K562 (cell line): ENCODE data around the gene TP53I13. TPM values are rescaled to one million over a fixed set of nuclear protein-coding genes. Genes with fewer than 3 reads are reported as not detected.

ENCODE experiments used
- BDP1 ChIP-seq: IDR thresholded peaks from 3 replicates; pipeline ENCODE4 v1.6.1; 2011; ENCODE audit not compliant: insufficient read length, insufficient read depth
- CBX5 ChIP-seq: IDR thresholded peaks from 2 replicates; pipeline ENCODE4 v1.6.1; 2014; ENCODE audit warnings: low read depth, borderline replicate concordance
- EHMT2 ChIP-seq: fragments of 450-650 bp; IDR thresholded peaks from 2 replicates; pipeline ENCODE4 v1.6.1; 2018; ENCODE audit warnings: antibody characterized with exemption
- FOXK2 ChIP-seq, 2 experiments: fragments of 450-650 bp; IDR thresholded peaks in 1 of 2; conservative IDR thresholded peaks in 1 of 2; 2 replicates each; pipeline ENCODE4 v1.6.1; 2016; ENCODE audit warnings: low read depth in 2 of 2, mild to moderate bottlenecking in 1 of 2
- GABPB2 ChIP-seq: fragments of 250-450 bp; sonication (Bioruptor Pico); conservative IDR thresholded peaks from 2 replicates; pipeline ENCODE4 v1.5.1; 2021; ENCODE audit warnings: mild to moderate bottlenecking
- KLF13 ChIP-seq: fragments of 450-650 bp; IDR thresholded peaks from 2 replicates; pipeline ENCODE4 v1.6.1; 2016; ENCODE audit warnings: missing genetic modification characterization, low read depth, mild to moderate bottlenecking, missing compliant biosample characterization, moderate library complexity, borderline replicate concordance
- MIER1 ChIP-seq: fragments of 450-650 bp; IDR thresholded peaks from 2 replicates; pipeline ENCODE4 v1.6.1; 2016; ENCODE audit warnings: antibody characterized with exemption, mild to moderate bottlenecking, low read depth
- POLR3G ChIP-seq: IDR thresholded peaks from 2 replicates; pipeline ENCODE4 v1.6.1; 2011; ENCODE audit not compliant: insufficient read length, insufficient replicate concordance; ENCODE audit errors: extremely low read depth
- SP2 ChIP-seq: IDR thresholded peaks from 2 replicates; pipeline ENCODE4 v1.6.1; 2011; ENCODE audit warnings: mild to moderate bottlenecking, low read depth, low read length, moderate library complexity; ENCODE audit not compliant: poor library complexity, severe bottlenecking; ENCODE audit errors: extremely low read depth
- ZBTB11 ChIP-seq, 3 experiments: fragments of 200-800 bp in 1 of 3; fragments of 250-450 bp in 1 of 3; fragments of 450-650 bp in 1 of 3; sonication (Bioruptor Pico) in 1 of 3; sonication (Bioruptor generic) in 1 of 3; formaldehyde crosslinking in 1 of 3; IDR thresholded peaks; 2 replicates each; pipeline versions ENCODE4 v1.6.1 to v1.8.0; 2016 to 2022; ENCODE audit warnings: mild to moderate bottlenecking in 2 of 3, missing genetic modification characterization in 2 of 3, missing compliant biosample characterization in 1 of 3, moderate library complexity in 1 of 3
- ZBTB12 ChIP-seq: fragments of 250-450 bp; sonication (Bioruptor Pico); IDR thresholded peaks from 2 replicates; pipeline ENCODE4 v1.4.0; 2020
- ZNF511 ChIP-seq: sonication (generic); formaldehyde crosslinking; IDR thresholded peaks from 2 replicates; pipeline ENCODE4 v1.8.0; 2022; ENCODE audit warnings: mild to moderate bottlenecking, missing genetic modification reagents
- polyA plus RNA-seq, 8 experiments: library from polyadenylated mRNA; depleted of rRNA in 4 of 8; stranded (reverse) in 5 of 8; unstranded in 3 of 8; fragments of >200 nt; fragmentation: Nextera tagmentation in 2 of 8; fragmentation: Illumina TruSeq in 1 of 8; extraction: Ambion mirVana in 2 of 8; extraction: Trizol in 1 of 8; gene quantifications; 2 replicates each; pipeline versions ENCODE4 v1.2.1 to v1.2.3, GENCODE V29; 2011 to 2014; ENCODE audit warnings: inconsistent platforms in 1 of 8, missing spikeins in 1 of 8
- total RNA-seq, 7 experiments: library from RNA; depleted of rRNA in 6 of 7; stranded (reverse); fragments of >200 nt in 6 of 7; fragmentation: Illumina TruSeq in 2 of 7; extraction: Trizol in 2 of 7; gene quantifications; 2 replicates each; pipeline versions ENCODE4 v1.2.1 to v1.2.3, GENCODE V29; 2011 to 2021; ENCODE audit warnings: low replicate concordance in 1 of 7
- TF ChIP-seq, protein P1 (sequence below): sonication (generic); formaldehyde crosslinking; IDR thresholded peaks from 2 replicates; pipeline ENCODE4 v1.8.0; 2022; ENCODE audit warnings: mild to moderate bottlenecking, missing genetic modification reagents
- TF ChIP-seq, protein P2 (sequence below): sonication (generic); formaldehyde crosslinking; IDR thresholded peaks from 2 replicates; pipeline ENCODE4 v1.8.0; 2022; ENCODE audit warnings: mild to moderate bottlenecking, missing genetic modification reagents, borderline replicate concordance
- TF ChIP-seq, protein P3 (sequence below): fragments of 450-650 bp; IDR thresholded peaks from 2 replicates; pipeline ENCODE4 v1.6.1; 2016; ENCODE audit warnings: antibody characterized with exemption

The TP53I13 gene
- total and polyA plus RNA-seq, 9 of the 15 experiments (the other 6 are each of a cell fraction or from before 2014, with no cell fraction given): 0.08 to 28.3 (median 9.1) TPM

GRCh38 chr17:29557085-29557738 is 11.3 kb upstream of the TP53I13 start (continued):
- TF ChIP-seq ZNF511 (CRISPR knock-in tag) (no peak), POLR3G (no peak), BDP1 (no peak), ZBTB12 (no peak), GABPB2 (CRISPR knock-in tag) (no peak), EHMT2 (no peak), KLF13 (no peak), ZBTB11 (CRISPR knock-in tag; IDR thresholded peaks at IDR 0.05) (no peak), CBX5 (no peak), MIER1 (no peak), SP2 (no peak), FOXK2 (conservative IDR thresholded peaks at IDR 0.05 in 1 of 2, IDR thresholded peaks at IDR 0.05 in 1 of 2; ENCODE audit: low read depth in 2 of 2) (0 out of 4 replicates have a peak, but pooled peaks of 1 of the 2 experiments have one; percentile 20)
- TF ChIP-seq, protein P1, sequence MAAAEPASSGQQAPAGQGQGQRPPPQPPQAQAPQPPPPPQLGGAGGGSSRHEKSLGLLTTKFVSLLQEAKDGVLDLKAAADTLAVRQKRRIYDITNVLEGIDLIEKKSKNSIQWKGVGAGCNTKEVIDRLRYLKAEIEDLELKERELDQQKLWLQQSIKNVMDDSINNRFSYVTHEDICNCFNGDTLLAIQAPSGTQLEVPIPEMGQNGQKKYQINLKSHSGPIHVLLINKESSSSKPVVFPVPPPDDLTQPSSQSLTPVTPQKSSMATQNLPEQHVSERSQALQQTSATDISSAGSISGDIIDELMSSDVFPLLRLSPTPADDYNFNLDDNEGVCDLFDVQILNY (CRISPR knock-in tag): no peak
- TF ChIP-seq, protein P2, sequence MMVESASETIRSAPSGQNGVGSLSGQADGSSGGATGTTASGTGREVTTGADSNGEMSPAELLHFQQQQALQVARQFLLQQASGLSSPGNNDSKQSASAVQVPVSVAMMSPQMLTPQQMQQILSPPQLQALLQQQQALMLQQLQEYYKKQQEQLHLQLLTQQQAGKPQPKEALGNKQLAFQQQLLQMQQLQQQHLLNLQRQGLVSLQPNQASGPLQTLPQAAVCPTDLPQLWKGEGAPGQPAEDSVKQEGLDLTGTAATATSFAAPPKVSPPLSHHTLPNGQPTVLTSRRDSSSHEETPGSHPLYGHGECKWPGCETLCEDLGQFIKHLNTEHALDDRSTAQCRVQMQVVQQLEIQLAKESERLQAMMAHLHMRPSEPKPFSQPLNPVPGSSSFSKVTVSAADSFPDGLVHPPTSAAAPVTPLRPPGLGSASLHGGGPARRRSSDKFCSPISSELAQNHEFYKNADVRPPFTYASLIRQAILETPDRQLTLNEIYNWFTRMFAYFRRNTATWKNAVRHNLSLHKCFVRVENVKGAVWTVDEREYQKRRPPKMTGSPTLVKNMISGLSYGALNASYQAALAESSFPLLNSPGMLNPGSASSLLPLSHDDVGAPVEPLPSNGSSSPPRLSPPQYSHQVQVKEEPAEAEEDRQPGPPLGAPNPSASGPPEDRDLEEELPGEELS (CRISPR knock-in tag): 0 out of 2 replicates have a peak, but pooled peaks have one; percentile 31
- TF ChIP-seq, protein P3, sequence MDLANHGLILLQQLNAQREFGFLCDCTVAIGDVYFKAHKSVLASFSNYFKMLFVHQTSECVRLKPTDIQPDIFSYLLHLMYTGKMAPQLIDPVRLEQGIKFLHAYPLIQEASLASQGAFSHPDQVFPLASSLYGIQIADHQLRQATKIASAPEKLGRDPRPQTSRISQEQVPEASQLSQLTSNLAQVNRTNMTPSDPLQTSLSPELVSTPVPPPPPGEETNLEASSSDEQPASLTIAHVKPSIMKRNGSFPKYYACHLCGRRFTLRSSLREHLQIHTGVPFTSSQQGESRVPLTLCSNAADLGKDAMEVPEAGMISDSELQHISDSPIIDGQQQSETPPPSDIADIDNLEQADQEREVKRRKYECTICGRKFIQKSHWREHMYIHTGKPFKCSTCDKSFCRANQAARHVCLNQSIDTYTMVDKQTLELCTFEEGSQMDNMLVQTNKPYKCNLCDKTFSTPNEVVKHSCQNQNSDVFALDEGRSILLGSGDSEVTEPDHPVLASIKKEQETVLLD: no peak
